G401.6 (cell line): Measurements from ENCODE around the gene WDR44.
"Not testable (repeated sequence)": the region's sequence is repeated elsewhere in the genome, so short reads cannot be mapped to it uniquely, and the experiment has no call there.

ENCODE experiments used
- FAIRE-seq: peaks from 2 replicates; lab custom pipeline; 2012; peaks lifted over from hg19 to GRCh38; lab: Jason Lieb, UNC

Gene WDR44

GRCh38 chrX:118480172-118480571 is 134.3 kb downstream of the WDR44 start:
- no peak for FAIRE-seq

DNA sequence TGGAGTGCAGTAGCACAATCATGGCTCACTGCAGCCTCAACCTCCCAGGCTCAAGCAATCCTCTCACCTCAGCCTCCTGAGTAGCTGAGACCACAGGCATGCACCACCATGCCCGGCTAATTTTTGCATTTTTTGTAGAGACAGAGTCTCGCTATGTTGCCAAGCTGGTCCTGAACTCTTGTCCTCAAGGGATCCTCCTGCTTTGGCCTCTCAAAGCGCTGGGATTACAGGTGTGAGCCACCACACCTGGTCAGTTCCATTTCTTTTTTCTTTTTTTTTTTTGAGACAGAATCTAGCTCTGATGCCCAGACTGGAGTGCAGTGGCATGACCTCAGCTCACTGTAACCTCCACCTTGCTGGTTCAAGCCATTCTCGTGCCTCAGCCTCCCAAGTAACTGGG is 136.5 kb downstream of the WDR44 start:
- not testable (repeated sequence) for FAIRE-seq

GRCh38 chrX:118484216-118484903 is 138.5 kb downstream of the WDR44 start:
- FAIRE-seq: no peak

GRCh38 chrX:118486693-118487092 is 140.8 kb downstream of the WDR44 start:
- FAIRE-seq: not testable (repeated sequence)

GRCh38 chrX:118493016-118493415 is 147.1 kb downstream of the WDR44 start:
- FAIRE-seq: no peak

DNA sequence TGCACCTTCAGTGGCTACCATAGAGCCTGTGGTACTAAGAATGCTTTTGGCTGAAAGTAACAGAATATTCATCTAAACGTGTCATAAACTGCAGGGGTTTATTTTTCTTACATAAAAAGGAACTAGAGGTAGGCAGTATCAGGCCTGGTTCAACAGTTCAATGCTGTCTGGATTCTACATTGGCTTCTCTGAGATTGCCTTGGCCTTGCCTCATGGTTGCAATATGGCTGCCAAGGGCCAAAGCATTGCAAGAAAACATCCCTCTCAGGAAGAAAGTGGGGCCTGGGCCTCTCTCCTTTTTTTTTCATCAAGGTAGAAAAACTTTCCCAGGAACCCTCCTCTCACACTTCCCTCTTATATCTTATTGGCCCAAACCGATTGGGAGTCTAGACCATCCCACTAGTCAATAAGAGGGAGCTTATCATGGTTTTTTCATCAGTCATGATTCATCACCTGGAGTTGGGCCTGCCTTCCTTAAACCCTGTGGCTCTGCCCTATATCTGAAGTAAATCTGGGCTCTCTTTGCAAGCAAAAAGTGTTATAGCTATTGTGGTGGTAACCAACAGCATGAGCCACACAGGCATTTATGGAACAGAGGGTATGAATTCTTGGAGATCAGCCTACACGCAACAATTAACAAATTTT is 147.9 kb downstream of the WDR44 start:
- no peak for FAIRE-seq

DNA sequence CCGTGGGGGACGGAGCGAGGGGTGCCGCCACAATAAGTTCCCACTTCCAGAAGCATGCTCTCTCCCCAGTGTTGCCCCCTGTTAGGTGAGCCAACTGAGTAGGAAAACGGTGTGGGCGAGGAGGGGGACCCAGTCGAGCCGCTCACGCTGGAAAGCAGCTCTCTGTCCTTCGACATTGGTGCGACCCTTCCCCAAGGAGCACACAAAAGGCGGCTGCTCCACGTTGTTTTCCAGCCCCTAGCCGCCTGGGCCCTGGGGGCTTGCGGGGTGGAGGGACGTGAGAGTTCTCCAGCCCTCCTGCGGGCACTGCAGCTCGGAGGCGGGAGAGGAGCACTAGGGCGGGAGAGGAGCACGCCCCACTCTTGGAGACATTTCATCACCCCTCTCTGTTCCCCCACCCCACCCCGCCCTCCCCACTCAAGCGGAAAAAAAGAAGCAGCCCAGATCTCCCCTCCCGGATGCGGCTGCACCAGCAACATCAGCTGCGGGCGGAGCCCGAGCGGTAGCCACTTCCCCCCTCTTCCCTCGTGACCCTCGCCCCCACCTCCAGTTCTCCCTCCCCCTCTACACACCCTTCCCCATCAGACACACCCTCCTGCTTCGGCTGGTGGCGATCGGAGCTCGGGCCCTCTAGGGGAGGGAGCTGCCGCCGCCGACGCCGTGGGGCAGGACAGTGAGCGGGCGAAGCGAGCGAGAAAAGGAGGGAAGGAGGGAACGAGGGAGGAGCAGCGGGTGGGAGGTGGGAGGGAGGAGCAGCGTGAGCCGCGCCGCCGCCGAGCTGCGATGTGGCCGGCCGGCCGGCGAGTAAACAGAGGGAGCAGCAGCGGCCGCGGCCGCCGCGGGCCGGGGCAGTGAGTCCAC is 149.4 kb downstream of the WDR44 start, which contains the start of gene DOCK11:
TSS of gene DOCK11 (plus strand) at position 755 of the 861 bp plus-strand sequence. CDS start 157 bp downstream, outside the sequence.
- FAIRE-seq: no peak

DNA sequence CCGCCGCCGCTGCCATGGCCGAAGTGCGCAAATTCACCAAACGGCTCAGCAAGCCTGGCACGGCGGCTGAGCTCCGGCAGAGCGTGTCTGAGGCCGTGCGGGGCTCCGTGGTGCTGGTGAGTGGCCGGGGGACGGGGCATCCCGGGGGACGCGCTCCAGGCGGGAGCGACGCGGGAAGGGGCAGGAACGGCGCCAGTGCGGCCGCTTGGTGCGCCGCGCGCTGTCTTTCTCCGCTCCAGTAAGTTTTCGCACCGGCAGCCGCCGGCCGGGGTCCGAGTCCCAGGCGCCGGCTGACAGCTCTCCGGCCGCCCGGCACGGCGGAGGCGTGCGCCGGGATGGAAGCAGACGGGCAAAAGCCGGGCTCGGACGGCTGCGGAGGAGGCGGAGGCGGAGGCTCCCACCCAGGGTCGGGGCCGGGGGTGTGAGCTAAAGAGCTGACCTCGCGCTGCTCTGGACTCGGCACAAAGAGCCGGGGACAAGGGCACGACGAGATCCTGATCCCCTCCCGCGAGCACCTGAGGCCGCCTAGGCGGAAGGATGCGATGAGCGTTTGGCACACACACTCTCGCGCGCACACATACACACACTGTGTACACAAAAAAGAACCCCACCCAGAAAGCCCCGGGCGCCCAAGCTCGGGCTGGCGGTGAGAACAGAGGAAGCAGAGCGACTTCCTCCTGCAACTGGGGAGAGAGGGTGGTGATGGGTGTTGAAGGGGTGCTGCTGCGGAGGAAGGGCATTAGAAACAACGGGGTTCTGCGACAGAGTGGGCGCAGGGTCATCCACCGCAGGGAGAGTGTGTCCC is 150.3 kb downstream of the WDR44 start:
- FAIRE-seq: no peak

- FAIRE-seq: no peak
Measured at GRCh38 chrX:118496763-118497079, 150.8 kb downstream of the WDR44 start.

DNA sequence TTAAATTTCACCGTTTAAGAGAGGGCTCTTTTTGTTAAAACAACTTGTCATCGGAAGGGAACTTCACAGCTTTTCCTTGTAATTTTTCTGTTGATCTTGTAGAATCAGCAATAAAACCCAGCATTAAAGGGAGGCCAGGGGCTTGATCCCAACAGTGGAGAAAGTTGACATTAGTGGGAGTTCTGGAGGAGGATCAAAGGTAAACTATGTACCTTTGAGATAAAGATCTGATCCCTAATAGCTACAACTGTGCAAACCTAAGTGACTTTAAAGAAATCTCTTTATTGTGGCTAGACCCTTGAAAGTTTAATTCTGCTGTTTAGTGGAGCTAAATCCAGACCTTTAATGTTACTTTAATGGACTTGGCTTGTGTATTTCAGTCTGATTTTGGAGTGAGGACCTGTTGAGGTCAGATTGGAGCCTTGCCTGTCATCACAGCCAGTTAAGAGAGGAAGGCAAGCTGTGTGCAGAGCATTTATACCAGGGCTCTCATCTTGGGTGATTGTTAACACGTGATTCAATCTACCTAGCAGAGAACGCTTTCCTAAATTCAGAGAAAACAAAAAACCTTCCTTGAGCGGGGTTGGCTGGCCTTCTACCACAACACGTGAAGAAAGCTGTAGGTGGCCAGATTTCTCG is 151.4 kb downstream of the WDR44 start:
- no peak for FAIRE-seq

DNA sequence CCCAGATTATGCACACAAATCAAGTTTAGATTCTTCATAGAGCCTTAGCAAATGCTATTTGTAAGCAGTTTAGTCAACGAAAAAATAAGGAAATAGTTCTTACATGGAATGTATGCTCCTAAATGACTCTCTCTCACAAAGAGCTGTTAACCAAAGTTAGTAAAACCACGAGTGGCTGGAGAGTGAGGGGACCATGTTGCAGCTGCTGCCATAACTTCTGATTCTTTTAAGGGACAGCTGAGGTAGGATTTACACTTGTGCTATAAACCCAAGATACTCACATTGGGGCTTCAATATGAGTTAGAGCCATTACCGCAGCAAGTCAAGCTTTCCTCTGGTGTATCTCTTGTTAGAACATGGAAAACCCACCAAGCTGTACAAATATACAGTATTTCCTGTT is 152.4 kb downstream of the WDR44 start:
- FAIRE-seq: no peak

- FAIRE-seq: no peak
Measured at GRCh38 chrX:118498755-118499154, 152.8 kb downstream of the WDR44 start.

DNA sequence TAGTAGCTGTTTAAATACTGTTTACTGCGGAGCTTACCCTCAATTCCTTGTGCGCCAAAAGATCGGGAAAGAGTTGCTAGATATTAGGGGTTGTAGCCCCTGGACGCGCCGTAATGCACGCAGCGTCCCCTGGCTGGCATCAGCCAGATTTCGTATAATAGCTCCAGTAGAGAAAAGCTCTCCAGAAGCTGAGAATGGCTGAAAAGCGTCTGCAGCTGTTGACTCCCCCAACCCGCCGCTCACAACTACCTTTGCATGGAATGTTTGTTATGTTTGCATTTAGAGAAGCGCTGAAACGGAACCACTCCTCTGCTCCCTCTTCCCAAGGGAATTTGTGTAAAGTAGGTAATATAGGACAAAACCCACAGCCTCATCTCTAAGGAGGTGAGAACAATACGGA is 153.4 kb downstream of the WDR44 start:
- no peak for FAIRE-seq
